Kasumi-1 (cell line): Measurements from ENCODE around the gene DGLUCY.
"Not testable (repeated sequence)": the region's sequence is repeated elsewhere in the genome, so short reads cannot be mapped to it uniquely, and the experiment has no call there.

Experiments used
- DNase-seq, 2 experiments: peaks; one replicate each; lab custom pipeline; 2025; lab: John Stamatoyannopoulos, UW

Gene DGLUCY

GRCh38 chr14:91207008-91207407 is 93.1 kb downstream of the DGLUCY start:
- no peak for DNase-seq

- no peak for DNase-seq
Observed at GRCh38 chr14:91211017-91211416, 97.1 kb downstream of the DGLUCY start.

DNA sequence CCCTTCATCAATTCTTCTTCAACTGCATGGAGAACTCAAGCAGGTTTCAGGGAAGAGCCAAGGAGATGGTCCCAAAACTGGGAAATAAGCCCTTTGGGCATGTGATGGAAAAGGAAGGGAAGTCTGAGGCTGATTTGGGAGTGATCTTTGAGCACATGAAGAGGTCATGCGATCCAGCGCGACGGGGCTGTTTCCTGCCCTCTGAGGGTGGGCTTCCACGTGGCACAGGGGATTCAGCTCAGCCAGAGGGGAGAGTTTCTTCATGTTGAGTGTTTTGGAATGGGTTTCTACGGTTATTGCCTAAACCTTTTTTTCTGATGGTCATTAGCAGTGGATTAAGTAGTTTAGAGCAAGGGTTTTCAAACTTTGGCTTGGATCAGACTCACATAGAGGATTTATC is 100.4 kb downstream of the DGLUCY start:
- DNase-seq: no peak

DNA sequence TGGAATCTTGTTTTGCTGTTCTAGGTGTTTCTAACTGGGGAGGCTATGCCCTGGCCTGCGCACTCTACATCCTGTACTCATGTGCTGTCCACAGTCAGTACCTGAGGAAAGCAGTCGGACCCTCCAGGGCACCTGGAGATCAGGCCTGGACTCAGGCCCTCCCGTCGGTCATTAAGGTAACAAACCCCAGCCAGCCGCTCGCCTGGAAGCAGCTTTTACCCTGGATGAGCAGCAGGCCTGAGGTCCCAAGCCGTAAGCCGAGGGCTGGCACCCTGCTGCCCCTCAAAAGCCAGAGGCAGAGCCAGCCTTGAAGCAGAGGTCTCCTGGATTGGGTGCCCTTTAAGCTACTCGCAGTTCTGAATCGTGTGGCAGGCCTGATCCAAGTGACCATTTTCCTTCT is 101.5 kb downstream of the DGLUCY start:
- no peak for DNase-seq

GRCh38 chr14:91216731-91217226 is 102.9 kb downstream of the DGLUCY start:
- no peak for DNase-seq

GRCh38 chr14:91218014-91218413 is 104.1 kb downstream of the DGLUCY start:
- DNase-seq: no peak

DNA sequence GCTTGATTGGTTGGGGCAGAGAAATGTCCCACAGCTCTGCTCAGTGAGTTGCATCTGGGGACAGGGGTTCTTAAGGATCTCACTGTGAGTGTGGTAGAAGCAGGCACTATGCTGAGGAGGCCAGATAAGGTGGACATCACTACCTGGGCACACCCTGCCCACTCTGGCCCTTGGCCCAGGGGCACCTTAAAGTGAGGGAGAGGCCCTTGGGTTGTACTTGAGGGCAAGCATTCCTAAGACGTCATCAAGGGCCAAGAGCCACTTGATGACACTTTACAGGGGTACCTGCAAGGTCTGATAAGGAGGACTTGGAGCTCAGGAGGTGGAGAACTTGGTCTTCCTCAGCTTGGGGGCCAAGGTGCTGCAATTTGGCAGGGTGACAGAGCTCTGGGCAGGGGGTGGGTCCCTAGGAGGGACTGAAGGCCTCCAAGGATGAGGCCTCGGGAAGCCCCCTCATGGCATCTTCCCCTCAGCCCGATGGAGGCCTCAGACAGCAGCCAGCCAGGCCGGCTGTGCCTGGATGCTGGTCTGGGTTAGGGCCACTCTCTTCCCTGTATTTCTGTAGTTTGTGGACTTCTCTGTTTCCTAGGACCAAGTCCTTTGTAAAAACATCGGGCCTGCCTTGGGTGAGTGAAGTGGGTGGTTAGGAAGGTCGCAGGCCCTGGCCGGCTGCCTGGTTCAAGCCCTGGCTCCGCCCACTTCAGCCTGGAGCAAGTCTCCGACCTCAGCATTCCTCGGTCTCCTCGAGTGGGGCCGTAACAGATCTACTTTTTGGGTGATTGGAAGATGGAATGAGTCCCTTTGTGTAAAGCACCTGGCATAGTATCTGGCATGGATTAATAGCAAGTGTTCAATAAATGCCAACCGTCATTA is 105.9 kb downstream of the DGLUCY start:
- DNase-seq: no peak

DNA sequence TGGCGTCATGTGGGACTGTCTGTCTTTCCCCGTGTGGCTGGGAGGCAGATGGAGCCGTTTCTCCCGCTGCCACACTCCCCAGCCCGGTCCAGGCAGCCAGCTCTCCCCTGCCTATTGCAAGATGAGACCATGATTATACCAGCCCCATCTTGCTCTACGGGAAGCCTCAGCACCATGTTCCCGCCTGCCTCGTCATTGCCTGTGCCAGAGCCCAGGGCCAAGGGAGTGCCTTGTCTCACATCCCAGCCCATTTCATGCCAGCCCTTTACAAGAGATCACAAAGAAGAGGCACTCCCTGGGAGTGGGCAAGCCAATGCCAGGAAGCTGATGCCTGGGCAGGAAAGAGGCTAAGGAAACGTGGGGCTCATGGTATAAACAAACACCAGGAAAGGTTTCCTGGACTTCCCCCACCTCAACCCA is 106.7 kb downstream of the DGLUCY start:
- no peak for DNase-seq

- DNase-seq: no peak
Observed at GRCh38 chr14:91221270-91221669, 107.4 kb downstream of the DGLUCY start.

- no peak for DNase-seq
Observed at GRCh38 chr14:91223028-91223783, 109.3 kb downstream of the DGLUCY start.

DNA sequence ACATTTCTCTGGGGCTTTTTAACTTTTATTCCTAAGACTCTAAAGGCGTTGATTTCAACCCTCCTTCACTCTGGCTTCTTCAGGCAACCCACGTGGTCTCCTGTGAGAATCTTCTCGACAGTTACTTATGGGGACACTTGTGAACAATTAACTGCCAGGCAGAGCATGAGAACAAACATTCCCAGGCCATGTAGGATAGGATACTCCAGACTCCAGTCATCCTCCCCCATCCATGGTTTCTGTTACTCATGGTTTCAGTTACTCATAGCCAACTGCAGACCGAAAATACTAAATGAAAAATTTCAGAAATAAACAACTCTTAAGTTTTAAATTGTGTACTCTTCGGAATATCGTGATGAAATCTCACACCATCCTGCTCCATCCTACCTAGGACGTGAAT is 111.2 kb downstream of the DGLUCY start:
- DNase-seq: no peak

DNA sequence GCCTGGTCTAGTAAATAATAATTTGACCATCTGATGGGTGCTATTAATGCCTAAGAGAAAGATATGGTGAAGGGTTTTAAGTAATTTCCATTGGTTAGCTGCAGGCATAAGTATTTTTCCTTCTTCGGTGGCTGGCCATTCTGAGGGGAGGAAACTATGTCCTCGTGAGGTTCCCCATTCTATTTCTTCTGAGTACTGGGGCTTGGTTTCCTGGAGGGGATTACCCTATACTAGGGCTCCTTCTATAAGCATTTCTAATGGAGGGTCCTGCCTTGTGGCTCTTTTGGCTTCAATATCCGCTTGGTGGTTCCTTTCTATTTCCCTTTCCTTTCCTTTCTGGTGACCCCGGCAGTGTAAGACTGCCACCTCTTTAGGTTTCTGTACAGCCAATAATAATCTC is 112.5 kb downstream of the DGLUCY start:
- not testable (repeated sequence) for DNase-seq

DNA sequence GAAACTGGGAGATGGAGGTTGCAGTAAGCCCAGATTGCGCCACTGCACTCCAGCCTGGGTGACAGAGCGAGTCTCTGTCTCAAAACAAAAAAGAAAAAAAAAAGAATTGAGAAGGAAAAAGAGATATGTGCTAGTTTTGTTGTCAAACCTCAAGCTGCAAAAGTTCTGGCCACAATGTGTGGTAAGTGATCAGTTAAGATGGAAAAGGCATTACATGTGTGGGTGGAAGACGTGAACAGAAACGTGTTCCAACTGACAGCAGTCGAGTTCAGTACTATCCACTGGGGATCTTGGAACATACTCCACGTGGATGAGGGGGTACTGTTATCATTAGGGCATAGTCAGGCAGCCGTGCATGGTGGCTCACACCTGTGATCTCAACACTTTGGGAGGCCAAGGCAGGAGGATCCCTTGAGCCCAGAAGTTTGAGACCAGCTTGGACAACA is 113.3 kb downstream of the DGLUCY start:
- no peak for DNase-seq

- no peak for DNase-seq
Observed at GRCh38 chr14:91228112-91229004, 114.5 kb downstream of the DGLUCY start.

DNA sequence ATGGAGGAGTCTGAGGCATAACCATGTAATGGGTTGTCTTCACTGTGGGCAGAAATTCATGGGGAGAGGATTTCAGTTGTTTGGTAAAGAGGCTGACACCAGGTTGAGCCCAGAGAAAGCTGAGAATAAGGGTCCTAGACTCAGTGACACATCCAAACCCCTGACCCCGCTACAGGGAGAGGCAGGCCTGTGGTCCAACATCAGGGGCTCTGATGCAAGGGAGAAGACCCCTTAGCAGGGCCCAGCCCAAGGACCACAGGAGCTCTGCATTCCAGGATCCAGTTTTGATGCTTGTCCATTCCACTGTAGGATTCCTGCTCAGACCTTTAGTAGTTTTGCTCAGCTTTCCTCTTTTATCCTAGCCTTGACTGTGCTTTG is 115.1 kb downstream of the DGLUCY start:
- DNase-seq: no peak

DNA sequence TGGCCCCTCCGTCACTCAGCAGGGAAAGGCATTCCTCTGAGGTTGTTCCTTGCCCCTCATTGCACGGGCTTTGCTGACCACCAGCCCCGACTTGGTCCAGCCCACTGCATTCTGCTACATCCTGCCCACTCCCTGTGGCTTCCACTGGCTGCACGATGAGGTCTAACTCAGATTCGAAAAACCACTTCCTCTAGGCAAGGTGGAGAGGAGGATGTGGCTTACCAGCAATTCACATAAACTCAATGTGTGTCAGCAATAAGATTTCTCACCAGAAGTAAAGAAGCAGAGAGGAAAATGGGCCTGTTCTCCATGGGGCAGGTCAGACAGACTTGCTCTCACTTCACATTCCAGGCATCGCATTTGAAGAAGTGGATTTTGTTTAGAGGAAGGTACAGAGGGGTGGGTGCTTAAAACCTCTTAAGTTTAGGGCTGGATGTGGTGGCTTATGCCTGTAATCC is 115.9 kb downstream of the DGLUCY start:
- peak; percentile 79 to 82 for DNase-seq

GRCh38 chr14:91230397-91231035 is 116.6 kb downstream of the DGLUCY start:
- DNase-seq: no peak

DNA sequence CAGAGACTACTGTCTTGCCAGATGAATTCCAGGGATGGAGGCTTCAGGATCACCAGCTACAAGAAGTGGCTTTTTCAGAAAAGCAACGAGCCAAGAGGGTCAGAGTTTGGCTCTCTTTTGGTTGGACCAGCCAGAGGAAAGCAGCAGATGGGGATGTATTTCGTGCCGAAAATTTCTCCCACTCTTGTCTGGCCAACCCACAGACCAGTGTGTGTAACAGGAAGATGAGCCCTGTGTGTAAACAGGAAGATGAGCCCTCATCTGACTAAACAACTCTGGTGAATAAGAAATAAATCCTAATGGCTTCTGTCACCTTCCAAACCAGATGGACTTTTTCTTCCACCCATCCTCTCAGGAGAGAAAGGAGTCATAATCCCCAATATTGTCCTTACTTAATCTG is 117.6 kb downstream of the DGLUCY start:
- DNase-seq: no peak

DNA sequence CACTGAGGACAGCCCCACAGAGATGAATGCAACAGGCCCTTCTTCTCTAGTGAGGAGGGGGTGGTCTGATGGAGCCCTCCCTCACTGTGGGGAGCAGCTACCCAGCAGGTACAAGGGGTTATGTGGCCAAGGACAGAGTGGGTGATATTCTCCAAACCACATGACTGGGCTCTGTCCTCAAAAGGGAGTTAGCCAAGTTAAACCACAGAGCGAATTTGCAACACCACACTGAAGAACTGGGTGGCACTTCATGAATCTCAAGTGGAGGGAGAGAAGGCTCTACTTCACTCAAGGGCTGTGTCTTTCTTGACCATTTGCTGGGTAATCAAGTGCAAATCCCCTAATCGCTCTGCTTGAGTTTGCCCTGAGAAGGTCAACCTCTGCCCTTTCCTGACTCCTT is 118.2 kb downstream of the DGLUCY start:
- DNase-seq: no peak

- no peak for DNase-seq
Observed at GRCh38 chr14:91232603-91233002, 118.7 kb downstream of the DGLUCY start.
